ENCODE data around the gene SNRK. TPM values are rescaled to one million over a fixed set of nuclear protein-coding genes. Genes with fewer than 3 reads are reported as not detected.

Gene SNRK
- total and polyA plus RNA-seq, 9 of the 15 experiments (the other 6 are each of a cell fraction or from before 2014, with no cell fraction given) = 1.7 to 12.3 (median 7.3) TPM

DNA sequence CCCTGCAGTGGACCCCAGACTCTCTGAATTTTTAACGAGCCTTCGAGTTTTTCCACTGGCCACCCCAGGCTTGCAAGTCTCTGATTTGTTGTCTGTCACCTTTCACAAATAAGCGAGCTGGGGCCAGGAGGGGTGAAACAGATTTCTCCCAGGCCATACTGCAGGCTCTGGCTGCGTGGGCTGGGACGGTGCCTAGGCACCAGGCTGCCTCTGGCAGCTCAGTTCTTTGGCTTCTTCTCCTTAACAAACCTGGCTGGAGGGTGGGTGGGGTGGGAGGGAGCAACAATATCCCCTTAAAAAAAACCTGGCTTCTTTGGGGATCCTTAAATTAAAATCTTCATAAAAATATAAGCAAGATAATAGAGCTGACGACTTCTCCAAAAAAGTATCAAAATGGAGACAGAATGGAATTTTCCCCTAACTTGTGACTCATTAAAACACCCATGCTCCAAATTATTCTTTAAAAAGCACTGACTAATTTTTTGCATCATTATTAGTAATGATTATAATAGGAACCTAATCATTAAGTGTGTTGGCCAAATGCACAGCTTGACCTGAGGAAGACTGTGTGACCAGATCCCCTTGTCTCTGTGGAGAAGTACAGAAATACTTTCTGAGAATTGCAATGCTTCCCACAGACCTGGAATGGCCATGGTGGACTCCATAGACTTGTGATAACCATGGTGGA, 84.1 kb downstream of the SNRK start:
- FAIRE-seq = no peak
- no peaks in the 10 kb centered on the region for H3K79me2 ChIP-seq (ENCODE audit: control insufficient read depth, insufficient read depth, low read length)
- no peak overlapping the region for H3K9ac ChIP-seq (ENCODE audit: insufficient read depth in 1 of 2, low read depth in 2 of 2, low read length in 2 of 2)
- no peaks in the 10 kb centered on the region for H3K27me3 ChIP-seq (ENCODE audit: control insufficient read depth in 2 of 2, insufficient read depth in 2 of 2, low read length in 2 of 2)
- no peak overlapping the region for H3K4me2 ChIP-seq (ENCODE audit: insufficient read depth, low read length)
- H3K9me1 ChIP-seq (ENCODE audit: control insufficient read depth, insufficient read depth, low read length) = peaks cover 4% of the 10 kb centered on the region
- WGBS (ENCODE audit: insufficient coverage, low coverage, missing lambda C conversion rate) = 54% methylated on average over 6 of the region's 6 CpGs
- no peak for DNase-seq (ENCODE audit: extremely low read depth in 1 of 4, low spot score in 3 of 4)
- peaks cover 9% of the 10 kb centered on the region for H4K20me1 ChIP-seq (replicated peaks; ENCODE audit: control insufficient read depth, insufficient read depth, low read length)
- no peak overlapping the region for H3K27ac ChIP-seq (ENCODE audit: extremely low read depth, low read depth, low read length)
- H3K36me3 ChIP-seq (ENCODE audit: control insufficient read depth, insufficient read depth, low read length) = no peaks in the 10 kb centered on the region; the same call in 2 of the 3 replicates
- H3K9me3 ChIP-seq (replicated peaks; ENCODE audit: control insufficient read depth, insufficient read depth, low read depth, low read length) = no peaks in the 10 kb centered on the region
- peaks cover 0 to 9% of the 10 kb centered on the region in 2 experiments; a peak in 1 of 5 replicates for H3K4me1 ChIP-seq (replicated peaks in 1 of 2; ENCODE audit: control insufficient read depth in 2 of 2, insufficient read depth in 2 of 2, low read length in 2 of 2)
- POLR2A ChIA-PET = interaction anchor here (0.6 to 1.0 kb wide), 2 partner anchors 209 to 421 kb away, joined by 3 read pairs; no protein-coding TSS in a partner anchor
- BruUV-seq (replicated peaks) = no TSS peak
- no peak for ATAC-seq
- CTCF ChIA-PET (ENCODE audit: low intra/inter-chr PET ratio) = no interaction called here
- H3K4me3 ChIP-seq = no peak overlapping the region
- no peak overlapping the region for H2AFZ ChIP-seq (ENCODE audit: low read depth, low read length)
- intact Hi-C loops (cut with micrococcal nuclease) (no loop called here), in situ Hi-C loops (cut with MboI) (no loop called here)
- TF ChIP-seq KAT2B (IDR thresholded peaks at IDR 0.05; ENCODE audit: low read depth, low read length) = no peak
- TF ChIP-seq ZNF274 (IDR thresholded peaks at IDR 0.05; ENCODE audit: borderline replicate concordance, low read depth, low read length) = no peak
- TF ChIP-seq CREB1 (IDR thresholded peaks at IDR 0.05) = no peak
- TF ChIP-seq CREB1 (CRISPR knock-in tag; IDR thresholded peaks at IDR 0.05) = no peak
- no peak for TF ChIP-seq GATA2 (CRISPR knock-in tag; IDR thresholded peaks at IDR 0.05)
- TF ChIP-seq, protein P1, sequence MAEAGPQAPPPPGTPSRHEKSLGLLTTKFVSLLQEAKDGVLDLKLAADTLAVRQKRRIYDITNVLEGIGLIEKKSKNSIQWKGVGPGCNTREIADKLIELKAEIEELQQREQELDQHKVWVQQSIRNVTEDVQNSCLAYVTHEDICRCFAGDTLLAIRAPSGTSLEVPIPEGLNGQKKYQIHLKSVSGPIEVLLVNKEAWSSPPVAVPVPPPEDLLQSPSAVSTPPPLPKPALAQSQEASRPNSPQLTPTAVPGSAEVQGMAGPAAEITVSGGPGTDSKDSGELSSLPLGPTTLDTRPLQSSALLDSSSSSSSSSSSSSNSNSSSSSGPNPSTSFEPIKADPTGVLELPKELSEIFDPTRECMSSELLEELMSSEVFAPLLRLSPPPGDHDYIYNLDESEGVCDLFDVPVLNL (CRISPR knock-in tag; IDR thresholded peaks at IDR 0.05; ENCODE audit: low read depth) = no peak
- TF ChIP-seq MIER1 (IDR thresholded peaks at IDR 0.05; ENCODE audit: low read depth) = no peak
- TF ChIP-seq SIRT6 (IDR thresholded peaks at IDR 0.05; ENCODE audit: low read depth, low read length) = no peak
- no peak for TF ChIP-seq PPARD (CRISPR knock-in tag; IDR thresholded peaks at IDR 0.05)
- TF ChIP-seq ZNF174 (CRISPR knock-in tag; IDR thresholded peaks at IDR 0.05) = no peak
- TF ChIP-seq, protein P2, sequence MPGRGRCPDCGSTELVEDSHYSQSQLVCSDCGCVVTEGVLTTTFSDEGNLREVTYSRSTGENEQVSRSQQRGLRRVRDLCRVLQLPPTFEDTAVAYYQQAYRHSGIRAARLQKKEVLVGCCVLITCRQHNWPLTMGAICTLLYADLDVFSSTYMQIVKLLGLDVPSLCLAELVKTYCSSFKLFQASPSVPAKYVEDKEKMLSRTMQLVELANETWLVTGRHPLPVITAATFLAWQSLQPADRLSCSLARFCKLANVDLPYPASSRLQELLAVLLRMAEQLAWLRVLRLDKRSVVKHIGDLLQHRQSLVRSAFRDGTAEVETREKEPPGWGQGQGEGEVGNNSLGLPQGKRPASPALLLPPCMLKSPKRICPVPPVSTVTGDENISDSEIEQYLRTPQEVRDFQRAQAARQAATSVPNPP (IDR thresholded peaks at IDR 0.05; ENCODE audit: borderline replicate concordance, insufficient read depth, insufficient read length) = no peak
- no peak for TF ChIP-seq HCFC1 (IDR thresholded peaks at IDR 0.05; ENCODE audit: low read depth, low read length)
- TF ChIP-seq, protein P3, sequence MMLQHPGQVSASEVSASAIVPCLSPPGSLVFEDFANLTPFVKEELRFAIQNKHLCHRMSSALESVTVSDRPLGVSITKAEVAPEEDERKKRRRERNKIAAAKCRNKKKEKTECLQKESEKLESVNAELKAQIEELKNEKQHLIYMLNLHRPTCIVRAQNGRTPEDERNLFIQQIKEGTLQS (IDR thresholded peaks at IDR 0.05) = no peak
- TF ChIP-seq, protein P3 (CRISPR knock-in tag; conservative IDR thresholded peaks at IDR 0.05) = no peak
- TF ChIP-seq KHSRP (IDR thresholded peaks at IDR 0.05) = no peak
- TF ChIP-seq SIN3A (IDR thresholded peaks at IDR 0.05; ENCODE audit: borderline replicate concordance in 2 of 2, control insufficient read depth in 1 of 2, low read depth in 2 of 2, low read length in 2 of 2) = no peak
- no peak for TF ChIP-seq MYNN (IDR thresholded peaks at IDR 0.05)
- no peak for TF ChIP-seq MYNN (CRISPR knock-in tag; IDR thresholded peaks at IDR 0.05)
- TF ChIP-seq JUND (IDR thresholded peaks at IDR 0.05; ENCODE audit: borderline replicate concordance, low read depth, low read length) = no peak
- no peak for TF ChIP-seq JUND (tag; IDR thresholded peaks at IDR 0.05; ENCODE audit: borderline replicate concordance, low read depth, low read length)
- no peak for TF ChIP-seq ELF4 (CRISPR knock-in tag; IDR thresholded peaks at IDR 0.05)

Measured in K562 (cell line).